ENCODE results near the gene MRPL36. TPM values are rescaled to one million over a fixed set of nuclear protein-coding genes. Genes with fewer than 3 reads are reported as not detected.

The MRPL36 gene
- total and polyA plus RNA-seq, 9 of the 15 experiments (the other 6 are each of a cell fraction or from before 2014, with no cell fraction given): 78.3 to 557 (median 124) TPM

DNA sequence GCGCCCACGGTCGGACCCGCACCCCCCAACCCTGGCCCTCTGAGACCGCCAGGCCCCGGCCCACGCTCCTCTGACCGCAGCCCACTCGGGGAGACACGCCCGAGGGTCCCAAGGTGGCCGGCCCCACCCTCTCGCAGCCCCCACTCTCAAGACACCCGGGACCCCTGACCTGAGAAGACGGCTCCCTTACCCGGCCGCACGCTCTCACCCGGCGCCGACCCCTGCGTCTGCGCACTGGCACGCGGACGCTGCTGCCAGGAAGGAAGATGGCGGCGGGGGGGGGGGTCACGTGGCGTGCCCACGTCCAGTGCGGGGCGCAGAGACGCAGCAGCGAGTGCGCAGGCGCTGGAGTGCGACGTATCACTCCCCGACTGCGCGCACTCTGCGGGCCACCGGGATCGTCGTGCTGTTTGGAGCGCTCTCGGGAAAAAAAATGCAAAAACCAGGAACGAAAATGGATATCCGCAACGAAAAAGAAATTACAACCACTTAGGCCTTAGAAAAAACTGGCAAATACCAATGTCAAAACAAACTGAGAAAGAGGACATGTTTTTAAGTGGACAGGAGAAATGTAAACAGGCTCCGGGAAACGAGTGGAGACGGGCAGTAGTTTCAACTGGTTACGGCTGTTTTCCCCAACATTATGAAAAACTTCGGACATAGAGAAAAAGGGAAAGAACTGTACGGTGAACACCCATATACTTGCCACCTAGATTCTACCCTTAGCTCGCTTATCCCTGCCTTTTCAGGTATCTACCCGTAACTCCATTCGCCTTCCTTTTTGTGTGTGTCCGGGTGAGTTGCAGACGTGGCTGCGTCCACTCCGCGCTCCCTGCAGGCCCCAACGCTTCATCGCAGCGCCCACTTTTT, at the start of gene MRPL36 (continued):
- TF ChIP-seq, protein P1, sequence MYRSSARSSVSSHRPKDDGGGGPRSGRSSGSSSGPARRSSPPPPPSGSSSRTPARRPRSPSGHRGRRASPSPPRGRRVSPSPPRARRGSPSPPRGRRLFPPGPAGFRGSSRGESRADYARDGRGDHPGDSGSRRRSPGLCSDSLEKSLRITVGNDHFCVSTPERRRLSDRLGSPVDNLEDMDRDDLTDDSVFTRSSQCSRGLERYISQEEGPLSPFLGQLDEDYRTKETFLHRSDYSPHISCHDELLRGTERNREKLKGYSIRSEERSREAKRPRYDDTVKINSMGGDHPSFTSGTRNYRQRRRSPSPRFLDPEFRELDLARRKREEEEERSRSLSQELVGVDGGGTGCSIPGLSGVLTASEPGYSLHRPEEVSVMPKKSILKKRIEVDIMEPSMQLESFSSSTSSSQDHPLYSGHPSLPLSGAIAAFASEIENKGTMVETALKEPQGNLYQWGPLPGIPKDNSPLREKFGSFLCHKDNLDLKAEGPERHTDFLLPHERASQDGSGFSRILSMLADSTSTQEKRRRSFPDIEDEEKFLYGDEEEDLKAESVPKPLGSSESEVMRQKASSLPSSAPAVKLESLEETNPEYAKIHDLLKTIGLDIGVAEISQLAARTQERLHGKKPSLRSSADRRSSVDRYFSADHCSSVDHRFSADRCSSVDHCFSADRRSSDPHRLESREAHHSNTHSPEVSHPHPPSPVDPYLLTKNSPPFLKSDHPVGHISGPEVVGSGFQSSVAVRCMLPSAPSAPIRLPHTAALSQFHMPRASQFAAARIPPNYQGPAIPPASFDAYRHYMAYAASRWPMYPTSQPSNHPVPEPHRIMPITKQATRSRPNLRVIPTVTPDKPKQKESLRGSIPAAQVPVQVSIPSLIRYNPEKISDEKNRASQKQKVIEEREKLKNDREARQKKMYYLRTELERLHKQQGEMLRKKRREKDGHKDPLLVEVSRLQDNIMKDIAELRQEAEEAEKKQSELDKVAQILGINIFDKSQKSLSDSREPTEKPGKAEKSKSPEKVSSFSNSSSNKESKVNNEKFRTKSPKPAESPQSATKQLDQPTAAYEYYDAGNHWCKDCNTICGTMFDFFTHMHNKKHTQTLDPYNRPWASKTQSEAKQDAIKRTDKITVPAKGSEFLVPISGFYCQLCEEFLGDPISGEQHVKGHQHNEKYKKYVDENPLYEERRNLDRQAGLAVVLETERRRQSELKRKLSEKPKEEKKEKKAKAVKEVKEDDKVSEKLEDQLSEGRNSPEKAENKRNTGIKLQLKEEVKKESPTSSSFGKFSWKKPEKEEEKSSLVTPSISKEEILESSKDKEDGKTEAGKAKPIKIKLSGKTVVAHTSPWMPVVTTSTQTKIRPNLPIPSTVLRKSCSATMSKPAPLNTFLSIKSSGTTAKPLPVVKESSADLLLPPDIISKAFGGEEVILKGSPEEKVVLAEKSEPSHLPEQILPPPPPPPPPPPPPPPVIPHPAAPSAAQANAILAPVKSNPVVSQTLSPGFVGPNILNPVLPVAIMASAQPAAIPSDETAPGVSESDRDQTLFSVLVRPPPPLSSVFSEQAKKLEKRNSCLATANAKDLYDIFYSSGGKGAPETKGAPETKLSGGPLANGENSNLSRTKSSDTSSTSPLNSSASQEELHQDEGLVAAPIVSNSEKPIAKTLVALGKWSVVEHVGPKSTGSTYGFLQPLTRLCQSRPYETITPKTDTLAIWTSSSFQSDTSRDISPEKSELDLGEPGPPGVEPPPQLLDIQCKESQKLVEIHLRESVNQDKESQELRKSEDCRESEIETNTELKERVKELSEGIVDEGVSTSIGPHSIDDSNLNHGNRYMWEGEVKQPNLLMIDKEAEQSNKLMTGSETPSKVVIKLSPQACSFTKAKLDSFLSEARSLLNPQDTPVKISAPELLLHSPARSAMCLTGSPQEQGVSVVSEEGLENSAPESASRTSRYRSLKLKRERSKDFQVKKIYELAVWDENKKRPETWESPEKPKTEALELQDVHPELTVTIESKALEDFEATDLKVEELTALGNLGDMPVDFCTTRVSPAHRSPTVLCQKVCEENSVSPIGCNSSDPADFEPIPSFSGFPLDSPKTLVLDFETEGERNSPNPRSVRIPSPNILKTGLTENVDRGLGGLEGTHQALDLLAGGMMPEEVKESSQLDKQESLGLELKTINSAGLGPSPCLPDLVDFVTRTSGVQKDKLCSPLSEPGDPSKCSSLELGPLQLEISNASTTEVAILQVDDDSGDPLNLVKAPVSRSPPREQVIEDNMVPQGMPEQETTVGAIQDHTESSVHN (IDR thresholded peaks at IDR 0.05; ENCODE audit: borderline replicate concordance in 1 of 2, low read depth in 1 of 2): no peak
- TF ChIP-seq SIX5 (IDR thresholded peaks at IDR 0.05; ENCODE audit: borderline replicate concordance in 1 of 2, insufficient read depth in 1 of 2, low read depth in 1 of 2, low read length in 2 of 2) (peak; percentile 17 to 53; a peak in 2 of 4 replicates), MEIS2 (IDR thresholded peaks at IDR 0.05; ENCODE audit: partially characterized antibody) (peak; percentile 83), POU5F1 (IDR thresholded peaks at IDR 0.05; ENCODE audit: borderline replicate concordance, low read depth, low read length, partially characterized antibody) (peak; percentile 34), ZNF384 (IDR thresholded peaks at IDR 0.05; ENCODE audit: low read depth, low read length) (peak; percentile 59)
- TF ChIP-seq, protein P2, sequence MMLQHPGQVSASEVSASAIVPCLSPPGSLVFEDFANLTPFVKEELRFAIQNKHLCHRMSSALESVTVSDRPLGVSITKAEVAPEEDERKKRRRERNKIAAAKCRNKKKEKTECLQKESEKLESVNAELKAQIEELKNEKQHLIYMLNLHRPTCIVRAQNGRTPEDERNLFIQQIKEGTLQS (IDR thresholded peaks at IDR 0.05): no peak
- TF ChIP-seq, protein P2 (CRISPR knock-in tag; conservative IDR thresholded peaks at IDR 0.05): no peak
- TF ChIP-seq, protein P3, sequence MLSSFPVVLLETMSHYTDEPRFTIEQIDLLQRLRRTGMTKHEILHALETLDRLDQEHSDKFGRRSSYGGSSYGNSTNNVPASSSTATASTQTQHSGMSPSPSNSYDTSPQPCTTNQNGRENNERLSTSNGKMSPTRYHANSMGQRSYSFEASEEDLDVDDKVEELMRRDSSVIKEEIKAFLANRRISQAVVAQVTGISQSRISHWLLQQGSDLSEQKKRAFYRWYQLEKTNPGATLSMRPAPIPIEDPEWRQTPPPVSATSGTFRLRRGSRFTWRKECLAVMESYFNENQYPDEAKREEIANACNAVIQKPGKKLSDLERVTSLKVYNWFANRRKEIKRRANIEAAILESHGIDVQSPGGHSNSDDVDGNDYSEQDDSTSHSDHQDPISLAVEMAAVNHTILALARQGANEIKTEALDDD (IDR thresholded peaks at IDR 0.05): no peak
- TF ChIP-seq, protein P4, sequence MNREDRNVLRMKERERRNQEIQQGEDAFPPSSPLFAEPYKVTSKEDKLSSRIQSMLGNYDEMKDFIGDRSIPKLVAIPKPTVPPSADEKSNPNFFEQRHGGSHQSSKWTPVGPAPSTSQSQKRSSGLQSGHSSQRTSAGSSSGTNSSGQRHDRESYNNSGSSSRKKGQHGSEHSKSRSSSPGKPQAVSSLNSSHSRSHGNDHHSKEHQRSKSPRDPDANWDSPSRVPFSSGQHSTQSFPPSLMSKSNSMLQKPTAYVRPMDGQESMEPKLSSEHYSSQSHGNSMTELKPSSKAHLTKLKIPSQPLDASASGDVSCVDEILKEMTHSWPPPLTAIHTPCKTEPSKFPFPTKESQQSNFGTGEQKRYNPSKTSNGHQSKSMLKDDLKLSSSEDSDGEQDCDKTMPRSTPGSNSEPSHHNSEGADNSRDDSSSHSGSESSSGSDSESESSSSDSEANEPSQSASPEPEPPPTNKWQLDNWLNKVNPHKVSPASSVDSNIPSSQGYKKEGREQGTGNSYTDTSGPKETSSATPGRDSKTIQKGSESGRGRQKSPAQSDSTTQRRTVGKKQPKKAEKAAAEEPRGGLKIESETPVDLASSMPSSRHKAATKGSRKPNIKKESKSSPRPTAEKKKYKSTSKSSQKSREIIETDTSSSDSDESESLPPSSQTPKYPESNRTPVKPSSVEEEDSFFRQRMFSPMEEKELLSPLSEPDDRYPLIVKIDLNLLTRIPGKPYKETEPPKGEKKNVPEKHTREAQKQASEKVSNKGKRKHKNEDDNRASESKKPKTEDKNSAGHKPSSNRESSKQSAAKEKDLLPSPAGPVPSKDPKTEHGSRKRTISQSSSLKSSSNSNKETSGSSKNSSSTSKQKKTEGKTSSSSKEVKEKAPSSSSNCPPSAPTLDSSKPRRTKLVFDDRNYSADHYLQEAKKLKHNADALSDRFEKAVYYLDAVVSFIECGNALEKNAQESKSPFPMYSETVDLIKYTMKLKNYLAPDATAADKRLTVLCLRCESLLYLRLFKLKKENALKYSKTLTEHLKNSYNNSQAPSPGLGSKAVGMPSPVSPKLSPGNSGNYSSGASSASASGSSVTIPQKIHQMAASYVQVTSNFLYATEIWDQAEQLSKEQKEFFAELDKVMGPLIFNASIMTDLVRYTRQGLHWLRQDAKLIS (CRISPR knock-in tag; IDR thresholded peaks at IDR 0.05): peak; percentile 68; the same call in 1 of the 2 replicates

Data from K562 (cell line).